IMR-90 (cell line): Measurements from ENCODE around the gene OTP. TPM values are rescaled to one million over a fixed set of nuclear protein-coding genes. Genes with fewer than 3 reads are reported as not detected.
A peak's percentile ranks its signal among the peaks of the same experiment; 100 is the strongest.

ENCODE experiments used
- ATAC-seq: fragments of 200-7000 bp; cut with Tn5 transposase; 2 replicates; pipeline ENCODE4 v1.9.1; 2020; ENCODE audit warnings: low read depth, mild to moderate bottlenecking, moderate library complexity
- BruUV-seq: library from RNA; stranded (reverse); fragments of 400-500 nt; replicated peaks from 2 replicates; lab custom pipeline; 2021; lab: Mats Ljungman, UMichigan
- CTCF ChIA-PET: fragments of 300-600 bp; formaldehyde crosslinking; extraction: SDS; loops from one replicate; lab custom pipeline; 2021; ENCODE audit warnings: antibody characterized with exemption; lab: Yijun Ruan, JAX
- POLR2A ChIA-PET: fragments of 300-600 bp; sonication (Branson Sonifier 250); formaldehyde crosslinking; loops from one replicate; lab custom pipeline; 2022; ENCODE audit warnings: antibody characterized with exemption; ENCODE audit not compliant: unreplicated experiment; lab: Charles Lee
- DNase-seq: peaks from one replicate; pipeline ENCODE4 v3.0.0; 2013
- H2AFZ ChIP-seq: replicated peaks from 2 replicates; pipeline ENCODE3; 2013; ENCODE audit warnings: low read length, mild to moderate bottlenecking; ENCODE audit not compliant: poor library complexity
- H2AK5ac ChIP-seq: 2 replicates; pipeline ENCODE4 v1.6.1; 2013; ENCODE audit warnings: low read depth, low read length, inconsistent platforms
- H2AK9ac ChIP-seq: replicated peaks from 2 replicates; pipeline ENCODE3; 2013; ENCODE audit warnings: mild to moderate bottlenecking, low read depth, low read length, moderate library complexity; ENCODE audit not compliant: poor library complexity
- H2BK120ac ChIP-seq: 2 replicates; pipeline ENCODE4 v1.6.1; 2013; ENCODE audit warnings: low read depth, low read length, inconsistent platforms
- H2BK15ac ChIP-seq: 3 replicates; pipeline ENCODE4 v1.6.1; 2013; ENCODE audit warnings: low read depth, low read length, inconsistent platforms
- H2BK20ac ChIP-seq: 2 replicates; pipeline ENCODE4 v1.6.1; 2013; ENCODE audit warnings: low read depth, mild to moderate bottlenecking, inconsistent platforms, low read length, moderate library complexity
- H2BK5ac ChIP-seq: 2 replicates; pipeline ENCODE4 v1.6.1; 2013; ENCODE audit warnings: mild to moderate bottlenecking, low read depth, low read length, inconsistent platforms; ENCODE audit not compliant: poor library complexity, severe bottlenecking
- H3K14ac ChIP-seq: replicated peaks from 2 replicates; pipeline ENCODE4 v1.6.1; 2013; ENCODE audit warnings: low read depth, low read length, inconsistent platforms
- H3K18ac ChIP-seq: 2 replicates; pipeline ENCODE4 v1.6.1; 2013; ENCODE audit warnings: low read depth, low read length, control low read depth
- H3K23ac ChIP-seq: 2 replicates; pipeline ENCODE4 v1.6.1; 2013; ENCODE audit warnings: low read depth, low read length, inconsistent platforms
- H3K27ac ChIP-seq: 2 replicates; pipeline ENCODE4 v1.5.1; 2013; ENCODE audit warnings: mild to moderate bottlenecking, control low read depth, low read length; ENCODE audit not compliant: insufficient read depth
- H3K27me3 ChIP-seq: 2 replicates; pipeline ENCODE4 v1.6.1; 2013; ENCODE audit warnings: low read length; ENCODE audit not compliant: control insufficient read depth, insufficient read depth
- H3K36me3 ChIP-seq: 2 replicates; pipeline ENCODE4 v1.6.1; 2013; ENCODE audit warnings: low read length, mixed read lengths; ENCODE audit not compliant: control insufficient read depth, insufficient read depth
- H3K4ac ChIP-seq: 2 replicates; pipeline ENCODE4 v1.6.1; 2013; ENCODE audit warnings: low read depth, low read length, inconsistent platforms
- H3K4me1 ChIP-seq: 2 replicates; pipeline ENCODE4 v1.6.1; 2013; ENCODE audit warnings: low read length, mixed read lengths; ENCODE audit not compliant: control insufficient read depth, insufficient read depth
- H3K4me2 ChIP-seq: 2 replicates; pipeline ENCODE4 v1.6.1; 2013; ENCODE audit warnings: low read depth, mild to moderate bottlenecking, control low read depth, low read length, moderate library complexity
- H3K4me3 ChIP-seq: 2 replicates; pipeline ENCODE4 v1.5.1; 2013; ENCODE audit warnings: low read depth, mild to moderate bottlenecking, control low read depth, low read length, moderate library complexity; ENCODE audit not compliant: insufficient read depth
- H3K56ac ChIP-seq: 2 replicates; pipeline ENCODE4 v1.6.1; 2013; ENCODE audit warnings: low read length, inconsistent platforms; ENCODE audit not compliant: insufficient read depth; ENCODE audit errors: extremely low read depth
- H3K79me1 ChIP-seq, 2 experiments: 2 replicates each; pipeline ENCODE4 v1.6.1; 2013; ENCODE audit warnings: low read length in 2 of 2, inconsistent platforms in 1 of 2, low read depth in 1 of 2
- H3K9ac ChIP-seq: 2 replicates; pipeline ENCODE4 v1.6.1; 2013; ENCODE audit warnings: low read depth, low read length, control low read depth
- H3K9me1 ChIP-seq: 2 replicates; pipeline ENCODE4 v1.6.1; 2013; ENCODE audit warnings: low read length, inconsistent platforms; ENCODE audit not compliant: insufficient read depth
- H3K9me3 ChIP-seq: 2 replicates; pipeline ENCODE4 v1.6.1; 2013; ENCODE audit warnings: low read length; ENCODE audit not compliant: control insufficient read depth, insufficient read depth
- H4K20me1 ChIP-seq: 2 replicates; pipeline ENCODE4 v1.6.1; 2013; ENCODE audit warnings: low read length, inconsistent platforms; ENCODE audit not compliant: insufficient read depth
- H4K5ac ChIP-seq: 2 replicates; pipeline ENCODE4 v1.6.1; 2013; ENCODE audit warnings: mild to moderate bottlenecking, low read depth, low read length, control low read depth
- H4K8ac ChIP-seq, 2 experiments: 2 replicates each; pipeline ENCODE4 v1.6.1; 2013; ENCODE audit warnings: low read depth in 2 of 2, low read length in 2 of 2, control low read depth in 1 of 2, inconsistent platforms in 1 of 2
- H4K91ac ChIP-seq: 2 replicates; pipeline ENCODE4 v1.6.1; 2013; ENCODE audit warnings: low read depth, low read length, inconsistent platforms; ENCODE audit not compliant: insufficient read depth
- BHLHE40 ChIP-seq: fragments of 150-350 bp; IDR thresholded peaks from 2 replicates; pipeline ENCODE4 v1.6.1; 2016; ENCODE audit warnings: mild to moderate bottlenecking, low read depth, low read length
- CEBPB ChIP-seq: IDR thresholded peaks from 2 replicates; pipeline ENCODE4 v1.6.1; 2012; ENCODE audit warnings: low read depth, low read length, improper control_type of control experiment
- CHD1 ChIP-seq: IDR thresholded peaks from 2 replicates; pipeline ENCODE4 v1.6.1; 2012; ENCODE audit warnings: low read depth, low read length, improper control_type of control experiment
- CTCF ChIP-seq: conservative IDR thresholded peaks from 2 replicates; pipeline ENCODE4 v1.5.1; 2012; ENCODE audit warnings: mild to moderate bottlenecking, low read depth, low read length, improper control_type of control experiment
- ELK1 ChIP-seq: fragments of 150-350 bp; IDR thresholded peaks from 2 replicates; pipeline ENCODE4 v1.6.1; 2016; ENCODE audit warnings: low read depth, mild to moderate bottlenecking, low read length, moderate library complexity, borderline replicate concordance
- FOS ChIP-seq: fragments of 150-350 bp; IDR thresholded peaks from 2 replicates; pipeline ENCODE4 v1.6.1; 2016; ENCODE audit warnings: low read depth, low read length
- MAZ ChIP-seq: IDR thresholded peaks from 2 replicates; pipeline ENCODE4 v1.6.1; 2012; ENCODE audit warnings: low read depth, mild to moderate bottlenecking, low read length, improper control_type of control experiment, moderate library complexity, borderline replicate concordance
- MXI1 ChIP-seq: IDR thresholded peaks from 2 replicates; pipeline ENCODE4 v1.6.1; 2012; ENCODE audit warnings: low read depth, mild to moderate bottlenecking, low read length, moderate library complexity, borderline replicate concordance
- NFE2L2 ChIP-seq: fragments of 150-350 bp; IDR thresholded peaks from 2 replicates; pipeline ENCODE4 v1.6.1; 2016; ENCODE audit warnings: low read depth, mild to moderate bottlenecking, low read length
- POLR2A ChIP-seq: IDR thresholded peaks from 2 replicates; pipeline ENCODE4 v1.6.1; 2012; ENCODE audit warnings: mild to moderate bottlenecking, low read depth, low read length
- RAD21 ChIP-seq: IDR thresholded peaks from 2 replicates; pipeline ENCODE4 v1.6.1; 2012; ENCODE audit warnings: low read length, improper control_type of control experiment
- RCOR1 ChIP-seq: IDR thresholded peaks from 2 replicates; pipeline ENCODE4 v1.6.1; 2012; ENCODE audit warnings: mild to moderate bottlenecking, low read length, improper control_type of control experiment; ENCODE audit not compliant: insufficient replicate concordance
- RFX5 ChIP-seq: IDR thresholded peaks from 2 replicates; pipeline ENCODE4 v1.8.0; 2012; ENCODE audit warnings: low read depth, mild to moderate bottlenecking, low read length, moderate library complexity
- SMC3 ChIP-seq: fragments of 150-350 bp; IDR thresholded peaks from 2 replicates; pipeline ENCODE4 v1.6.1; 2016; ENCODE audit warnings: low read depth, mild to moderate bottlenecking, antibody characterized with exemption, low read length, moderate library complexity
- USF2 ChIP-seq: fragments of 150-350 bp; IDR thresholded peaks from 2 replicates; pipeline ENCODE4 v1.6.1; 2017; ENCODE audit warnings: mild to moderate bottlenecking, antibody characterized with exemption, low read length, low read depth
- WGBS, 2 experiments: methylation state at CpG; one replicate each; pipeline versions ENCODE4 v1.1.5 to v1.1.7; 2013; ENCODE audit warnings: missing lambda C conversion rate in 2 of 2; ENCODE audit not compliant: insufficient read length in 1 of 2; ENCODE audit errors: extremely low coverage in 2 of 2; 5-methylcytosine and 5-hydroxymethylcytosine counted together
- dilution Hi-C: fragments of 300-500 bp; cut with HindIII; formaldehyde crosslinking; loops from one replicate; pipeline ENCODE4 v1.14.3; 2018; ENCODE audit warnings: low sequenced_read_pairs; ENCODE audit not compliant: unreplicated experiment
- in situ Hi-C: fragments of 300-500 bp; cut with MboI; formaldehyde crosslinking; loops from 3 replicates; pipeline ENCODE4 v1.14.3; 2019; ENCODE audit warnings: low sequenced_read_pairs, inconsistent platforms, mixed read lengths
- intact Hi-C: fragments of 100-400 bp; cut with micrococcal nuclease; formaldehyde crosslinking; loops from 2 replicates; pipeline ENCODE4 v1.10.0; 2022
- polyA plus RNA-seq, 3 experiments: library from polyadenylated mRNA; depleted of rRNA; stranded (reverse); fragments of >200 nt; gene quantifications; 2 replicates each; pipeline ENCODE4 v1.2.3, GENCODE V29; 2012; ENCODE audit warnings: low replicate concordance in 1 of 3
- total RNA-seq: library from RNA; depleted of rRNA; stranded (reverse); fragments of >200 nt; gene quantifications from 2 replicates; pipeline ENCODE4 v1.2.3, GENCODE V29; 2012

Gene OTP
- total and polyA plus RNA-seq, 2 of the 4 experiments (the other 2 are of a cell fraction): not detected

GRCh38 chr5:77641397-77641943 lies 3.0 kb upstream of the OTP start:
- Histone ChIP-seq H2BK120ac (no peak overlapping the region), H4K91ac (no peak overlapping the region), H3K4me2 (no peak overlapping the region), H4K5ac (no peak overlapping the region), H3K56ac (no peak overlapping the region), H2AK5ac (no peak overlapping the region), H2BK5ac (no peak overlapping the region), H3K18ac (no peak overlapping the region), H2AFZ (no peak overlapping the region), H3K27ac (no peak overlapping the region), H3K4me1 (peaks cover 2% of the 10 kb centered on the region; the same call in 1 of the 2 replicates), H3K4me3 (no peak overlapping the region), H2AK9ac (no peak overlapping the region), H3K79me1 (no peaks in the 10 kb centered on the region), H3K9ac (no peak overlapping the region), H3K23ac (peak overlapping the region; percentile 51; the same call in 1 of the 2 replicates), H3K9me3 (peaks cover 17% of the 10 kb centered on the region), H4K20me1 (peaks cover 8% of the 10 kb centered on the region; the same call in 1 of the 2 replicates), H2BK20ac (no peak overlapping the region), H3K36me3 (no peaks in the 10 kb centered on the region), H4K8ac (no peak overlapping the region), H3K27me3 (peaks cover 93% of the 10 kb centered on the region), H3K14ac (no peak overlapping the region), H3K4ac (no peak overlapping the region), H3K9me1 (no peaks in the 10 kb centered on the region), H2BK15ac (no peak overlapping the region)
- TF ChIP-seq FOS: no peak
- no peak for TF ChIP-seq BHLHE40
- no peak for TF ChIP-seq RCOR1
- no peak for TF ChIP-seq RAD21
- TF ChIP-seq CTCF: no peak
- TF ChIP-seq CHD1: no peak
- TF ChIP-seq MAZ: no peak
- no peak for TF ChIP-seq SMC3
- no peak for TF ChIP-seq RFX5
- no peak for TF ChIP-seq MXI1
- TF ChIP-seq POLR2A: no peak
- no peak for TF ChIP-seq USF2
- TF ChIP-seq NFE2L2: no peak
- TF ChIP-seq CEBPB: no peak
- TF ChIP-seq ELK1: no peak
- BruUV-seq: no TSS peak
- POLR2A ChIA-PET: no interaction called here
- dilution Hi-C loops: no loop called here
- CTCF ChIA-PET: no interaction called here
- WGBS, 2 experiments: no CpG with 5 or more reads among the region's 23 CpGs
- ATAC-seq (no peak), DNase-seq (no peak)
- in situ Hi-C loops: no loop called here
- intact Hi-C loops: loop anchor here (10.0 kb wide), 1 partner anchor 363 kb away; no protein-coding TSS in a partner anchor
